Activated CD8-positive, alpha-beta memory T cell treated with anti-CD3 and anti-CD28 coated beads for 4 hours (primary cell): Measurements from ENCODE around the gene SAMM50.

ENCODE experiments used
- DNase-seq, 2 donors: peaks; one replicate each; pipeline ENCODE4 v3.0.0-alpha.2; 2020; ENCODE audit warnings: low read depth in 2 of 2

The SAMM50 gene

GRCh38 chr22:43976861-43977795 is 21.9 kb downstream of the SAMM50 start:
- no peak for DNase-seq

GRCh38 chr22:43978558-43978957 is 23.3 kb downstream of the SAMM50 start:
- DNase-seq = no peak

- DNase-seq = no peak
These were observed 25.3 kb downstream of the SAMM50 start for GRCh38 chr22:43980579-43980978.

GRCh38 chr22:43980996-43981395 is 25.8 kb downstream of the SAMM50 start:
- no peak for DNase-seq

- no peak for DNase-seq
These were observed 28.6 kb downstream of the SAMM50 start for GRCh38 chr22:43983808-43984207.

- no peak for DNase-seq
These were observed 30.3 kb downstream of the SAMM50 start for GRCh38 chr22:43985532-43985931.

GRCh38 chr22:43988116-43988820 is 33.0 kb downstream of the SAMM50 start:
- no peak for DNase-seq

GRCh38 chr22:43988960-43989359 is 33.7 kb downstream of the SAMM50 start:
- no peak for DNase-seq

GRCh38 chr22:43990044-43990443 is 34.8 kb downstream of the SAMM50 start:
- no peak for DNase-seq

GRCh38 chr22:43991316-43992020 is 36.2 kb downstream of the SAMM50 start:
- DNase-seq = no peak

GRCh38 chr22:43992331-43992821 is 37.1 kb downstream of the SAMM50 start:
- DNase-seq = no peak

GRCh38 chr22:43993072-43993760 is 38.0 kb downstream of the SAMM50 start:
- peak; percentile 18 to 22 for DNase-seq

GRCh38 chr22:43994006-43994405 is 38.8 kb downstream of the SAMM50 start:
- no peak for DNase-seq

GRCh38 chr22:43994416-43994815 is 39.2 kb downstream of the SAMM50 start:
- DNase-seq = no peak

GRCh38 chr22:43995057-43995685 is 39.9 kb downstream of the SAMM50 start:
- DNase-seq = no peak

- no peak for DNase-seq
These were observed 40.5 kb downstream of the SAMM50 start for GRCh38 chr22:43995798-43996169.

- peak; percentile 54 to 59 for DNase-seq
These were observed 41.1 kb downstream of the SAMM50 start for GRCh38 chr22:43996170-43996980.

GRCh38 chr22:43996981-43997265 is 41.7 kb downstream of the SAMM50 start:
- no peak for DNase-seq

- no peak for DNase-seq
These were observed 43.5 kb downstream of the SAMM50 start for GRCh38 chr22:43998679-43999264.

GRCh38 chr22:43999378-43999777 is 44.1 kb downstream of the SAMM50 start:
- no peak for DNase-seq
